ENCODE measurements around the gene SHE.
A peak's percentile ranks its signal among the peaks of the same experiment; 100 is the strongest.

SHE gene

GRCh38 chr1:154443274-154444013, 58.8 kb downstream of the SHE start:
- DNase-seq = no peak

DNA sequence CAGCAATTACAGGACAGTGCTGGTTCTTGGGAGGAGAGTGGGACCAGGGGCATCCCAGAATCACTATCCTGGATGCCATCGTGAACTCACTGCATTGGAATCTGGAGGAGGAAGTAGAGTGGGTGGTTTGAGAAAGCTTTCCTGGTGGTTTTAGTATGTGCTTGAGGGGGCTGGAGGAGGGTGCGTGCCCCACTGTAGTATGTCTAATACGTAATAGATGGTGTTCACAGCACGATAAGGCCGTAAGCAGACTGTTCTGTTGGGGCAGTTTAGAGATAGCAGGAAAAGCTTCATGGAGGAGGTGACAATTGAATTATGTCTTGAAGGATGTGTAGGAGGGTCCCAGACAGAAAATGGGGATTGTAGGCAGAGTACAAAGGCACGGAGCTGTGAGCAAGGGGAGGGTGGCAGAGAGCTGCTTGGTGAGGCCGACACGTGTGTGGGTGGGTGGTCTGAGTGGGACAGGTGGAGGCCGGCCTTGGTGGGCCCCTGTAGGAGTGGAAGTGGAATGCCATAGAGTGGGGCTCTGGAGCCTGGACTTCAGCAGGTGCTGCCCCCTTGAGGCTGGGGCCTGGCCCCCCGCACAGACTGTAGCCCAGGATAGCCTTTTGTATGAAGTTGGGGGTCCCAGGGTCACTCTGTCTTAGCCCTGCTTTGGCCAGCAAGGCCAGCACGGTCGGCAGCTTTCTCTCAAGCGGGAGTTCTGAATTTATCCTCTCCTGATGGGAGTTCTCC, 60.0 kb downstream of the SHE start:
- no peak for DNase-seq

GRCh38 chr1:154441241-154441888, 60.8 kb downstream of the SHE start:
- DNase-seq = no peak

DNA sequence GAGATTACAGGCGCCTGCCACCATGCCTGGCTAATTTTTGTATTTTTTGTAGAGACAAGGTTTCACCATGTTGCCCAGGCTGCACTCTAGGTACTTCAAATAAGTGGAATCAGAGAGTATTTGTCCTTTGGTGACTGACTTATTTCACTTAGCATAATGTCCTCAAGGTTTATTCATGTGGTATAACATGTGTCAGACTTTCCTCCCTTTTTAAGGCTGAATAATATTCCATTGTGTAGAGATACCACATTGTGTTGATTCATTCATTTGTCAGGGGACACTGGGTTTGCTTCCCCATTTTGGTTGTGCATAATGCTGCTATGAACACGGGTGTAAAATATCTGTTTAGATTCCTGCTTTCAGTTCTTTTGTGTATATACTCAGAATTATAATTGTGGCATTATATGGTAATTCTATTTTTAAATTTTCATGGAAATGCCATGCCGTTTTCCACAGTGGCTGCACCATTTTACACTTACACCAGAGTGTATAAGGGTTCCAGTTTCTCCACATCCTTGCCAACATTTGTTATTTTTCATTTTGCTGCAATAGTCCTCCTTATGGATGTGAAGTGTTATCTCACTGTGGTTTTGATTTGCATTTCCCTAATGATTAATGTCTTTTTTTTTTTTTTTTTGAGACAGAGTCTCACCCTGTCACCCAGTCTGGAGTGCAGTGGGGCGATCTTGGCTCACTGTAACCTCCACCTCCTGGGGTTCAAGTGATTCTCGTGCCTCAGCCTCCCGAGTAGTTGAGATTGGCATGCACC, 62.0 kb downstream of the SHE start:
- DNase-seq = no peak

GRCh38 chr1:154436433-154436832, 65.8 kb downstream of the SHE start:
- DNase-seq = no peak

DNA sequence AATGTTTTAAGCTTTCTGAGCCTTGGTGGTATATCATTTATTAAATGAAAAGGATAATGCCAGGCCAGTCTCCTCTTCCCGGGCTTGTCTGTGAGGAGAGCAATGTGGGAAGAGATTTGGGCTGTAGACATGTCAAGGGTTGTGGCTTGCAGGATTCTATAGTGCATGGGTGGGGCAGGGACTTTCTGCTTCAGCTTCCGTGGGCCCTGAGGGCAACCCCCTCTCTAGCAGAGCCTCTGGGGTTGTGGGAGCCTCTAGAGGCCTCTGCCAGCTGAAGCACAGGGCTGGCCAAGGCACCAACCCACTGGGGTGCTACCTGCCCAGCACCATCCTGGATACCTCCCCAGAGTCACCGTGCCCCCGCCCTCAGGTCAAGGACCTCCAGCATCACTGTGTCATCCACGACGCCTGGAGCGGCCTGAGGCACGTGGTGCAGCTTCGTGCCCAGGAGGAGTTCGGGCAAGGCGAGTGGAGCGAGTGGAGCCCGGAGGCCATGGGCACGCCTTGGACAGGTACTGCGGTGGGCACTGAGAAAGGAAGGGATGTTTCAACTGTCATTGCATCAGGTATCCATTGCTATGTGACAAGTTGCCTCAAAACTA, 66.5 kb downstream of the SHE start:
- DNase-seq = no peak

GRCh38 chr1:154434346-154435085, 67.7 kb downstream of the SHE start:
- no peak for DNase-seq

DNA sequence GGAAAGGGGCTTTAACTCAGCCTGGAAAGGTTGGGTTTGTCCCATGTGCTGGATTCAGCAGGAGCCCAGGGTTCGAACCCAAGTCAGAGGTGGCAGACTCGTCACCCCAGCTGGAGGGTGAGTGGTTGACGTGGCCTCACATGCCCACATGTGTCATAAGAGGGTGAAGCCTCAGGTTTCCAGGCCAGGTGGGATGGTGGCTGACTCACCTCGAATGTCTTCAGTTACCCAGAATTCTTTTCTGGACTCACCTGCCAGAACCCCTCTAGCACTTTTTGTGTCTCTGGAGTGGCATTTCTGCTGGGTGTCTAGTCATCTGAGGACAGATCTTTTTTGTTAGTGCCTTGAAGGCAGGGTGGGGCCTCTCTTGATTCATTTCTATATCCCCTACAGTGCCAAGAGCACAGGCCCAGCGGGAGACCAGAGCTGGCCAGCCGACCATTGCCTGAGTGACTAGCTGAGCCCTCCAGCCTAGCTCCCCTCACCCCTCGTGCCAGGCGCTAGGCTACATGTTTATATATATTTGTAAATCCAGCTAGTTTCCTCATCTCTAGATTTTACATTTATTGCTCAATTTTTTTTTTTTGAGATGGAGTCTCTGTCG, 68.9 kb downstream of the SHE start:
- DNase-seq = peak; percentile 70

DNA sequence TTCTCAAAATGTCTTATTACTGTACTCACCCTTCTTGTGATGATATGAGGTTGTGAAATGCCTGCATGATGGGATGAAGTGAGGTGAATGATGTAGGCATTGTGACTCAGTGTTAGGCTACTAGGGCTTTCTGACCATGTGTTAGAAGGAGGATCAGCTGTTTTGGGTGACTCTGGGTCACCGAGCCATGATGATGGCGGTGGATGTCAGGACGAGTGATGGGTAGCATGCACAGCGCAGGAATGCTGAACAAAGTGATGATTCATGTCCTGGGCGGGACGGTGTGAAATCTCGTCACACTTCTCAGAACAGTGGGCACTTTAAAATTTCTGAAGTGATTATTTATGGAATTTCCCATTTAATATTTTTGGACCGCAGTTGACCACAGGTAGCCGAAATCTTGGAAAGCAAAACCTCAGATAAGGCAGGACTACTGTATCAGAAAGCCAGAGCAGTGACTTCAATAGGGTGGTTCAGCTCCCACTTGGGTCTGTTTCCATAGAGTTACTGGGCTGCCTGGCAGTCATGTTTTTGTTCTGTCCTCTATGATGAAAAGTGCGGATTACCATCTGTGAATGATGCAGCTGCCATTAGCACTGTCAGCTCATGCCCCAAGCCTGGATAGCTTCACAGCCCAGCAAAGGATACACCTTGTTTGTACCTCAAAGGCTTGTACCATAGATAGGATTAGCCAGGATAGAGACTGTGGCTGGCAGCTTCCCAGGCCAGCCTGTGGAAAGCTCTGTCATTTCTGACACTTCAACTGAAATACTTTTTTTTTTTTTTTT, 70.4 kb downstream of the SHE start:
- peak; percentile 68 for DNase-seq

DNA sequence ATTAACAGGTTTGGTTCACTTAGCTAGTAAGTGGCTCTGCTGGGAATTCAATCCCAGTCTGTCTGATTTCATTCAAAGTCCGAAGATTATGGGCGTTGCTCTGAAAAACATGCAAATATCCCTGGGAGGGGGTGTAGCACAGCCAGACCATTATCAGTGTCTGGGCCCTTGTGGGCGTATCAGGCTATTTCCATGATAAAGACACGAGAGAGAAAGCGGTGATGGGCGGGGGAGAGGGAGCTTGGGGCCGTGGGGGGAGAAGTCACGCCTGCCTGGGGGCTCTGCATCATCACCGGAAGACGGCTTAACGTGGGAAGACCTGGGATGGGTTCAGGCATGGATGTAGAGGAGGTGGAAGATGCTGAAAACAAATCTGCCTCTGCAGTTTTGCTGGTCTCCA, 71.3 kb downstream of the SHE start:
- DNase-seq = no peak

GRCh38 chr1:154429841-154430611, 72.2 kb downstream of the SHE start:
- DNase-seq = no peak

Data from activated CD4-positive, alpha-beta T cell treated with anti-CD3 and anti-CD28 coated beads for 48 hours (primary cell).